Measurements from ENCODE around the gene RNF112.
"Not testable (repeated sequence)": the region's sequence is repeated elsewhere in the genome, so short reads cannot be mapped to it uniquely, and the experiment has no call there.

RNF112 gene

GRCh38 chr17:19457046-19457445, 46.0 kb downstream of the RNF112 start:
- no peak for TF ChIP-seq CTCF (IDR thresholded peaks at IDR 0.05; ENCODE audit: insufficient read depth, low read depth, low read length, missing control alignments)
- no peak overlapping the region for H3K4me3 ChIP-seq (ENCODE audit: low read depth, low read length)
- DNase-seq (ENCODE audit: low read depth) = no peak

- no peak overlapping the region for H3K4me3 ChIP-seq (ENCODE audit: low read depth, low read length)
- TF ChIP-seq CTCF (IDR thresholded peaks at IDR 0.05; ENCODE audit: insufficient read depth, low read depth, low read length, missing control alignments) = no peak
- DNase-seq (ENCODE audit: low read depth) = no peak
Measured at GRCh38 chr17:19457830-19458271, 46.8 kb downstream of the RNF112 start.

DNA sequence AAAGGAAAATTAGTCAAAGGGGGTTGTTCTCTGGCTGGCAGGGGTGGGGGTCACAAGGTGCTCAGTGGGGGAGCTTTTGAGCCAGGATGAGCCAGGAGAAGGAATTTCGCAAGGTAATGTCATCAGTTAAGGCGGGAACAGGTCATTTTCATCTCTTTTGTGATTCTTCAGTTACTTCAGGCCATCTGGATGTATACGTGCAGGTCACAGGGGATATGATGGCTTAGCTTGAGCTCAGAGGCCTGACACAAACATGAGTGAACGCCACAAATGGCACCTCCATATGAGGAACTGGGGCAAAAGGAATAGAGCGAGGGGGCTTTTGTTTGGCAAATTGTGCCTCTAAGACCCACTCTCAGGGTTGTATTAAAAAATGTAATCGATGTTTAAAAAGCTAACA, 47.4 kb downstream of the RNF112 start:
- not testable (repeated sequence) for H3K4me3 ChIP-seq (ENCODE audit: low read depth, low read length); DNase-seq (ENCODE audit: low read depth)

DNA sequence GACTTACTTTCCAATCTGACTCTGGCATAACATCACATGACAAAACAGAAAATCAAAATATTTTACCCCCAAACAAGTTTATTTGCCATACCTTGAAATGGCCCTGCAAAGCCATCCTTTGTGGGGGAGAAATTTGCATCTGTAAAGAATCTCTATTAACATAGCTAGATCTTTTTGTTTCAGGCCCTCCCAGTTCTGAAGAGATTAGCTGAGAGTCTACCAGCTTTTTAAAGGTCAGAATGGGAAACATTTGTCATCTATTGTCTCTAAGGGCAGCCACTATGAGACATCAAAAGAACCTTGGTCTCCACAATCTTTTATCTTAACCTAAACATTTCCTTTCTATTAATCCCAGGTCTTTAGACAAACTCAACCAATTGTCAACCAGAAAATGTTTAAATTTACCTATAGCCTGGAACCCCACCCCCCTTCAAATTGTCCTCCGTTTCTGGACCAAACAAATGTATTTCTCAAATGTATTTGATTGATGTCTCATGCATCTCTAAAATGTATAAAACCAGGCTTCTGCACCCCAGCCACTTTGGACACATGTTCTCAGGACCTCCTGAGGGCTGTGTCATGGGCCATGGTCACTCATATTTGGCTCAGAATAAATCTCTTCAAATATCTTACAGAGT, 48.1 kb downstream of the RNF112 start:
- H3K4me3 ChIP-seq (ENCODE audit: low read depth, low read length); DNase-seq (ENCODE audit: low read depth): not testable (repeated sequence)

DNA sequence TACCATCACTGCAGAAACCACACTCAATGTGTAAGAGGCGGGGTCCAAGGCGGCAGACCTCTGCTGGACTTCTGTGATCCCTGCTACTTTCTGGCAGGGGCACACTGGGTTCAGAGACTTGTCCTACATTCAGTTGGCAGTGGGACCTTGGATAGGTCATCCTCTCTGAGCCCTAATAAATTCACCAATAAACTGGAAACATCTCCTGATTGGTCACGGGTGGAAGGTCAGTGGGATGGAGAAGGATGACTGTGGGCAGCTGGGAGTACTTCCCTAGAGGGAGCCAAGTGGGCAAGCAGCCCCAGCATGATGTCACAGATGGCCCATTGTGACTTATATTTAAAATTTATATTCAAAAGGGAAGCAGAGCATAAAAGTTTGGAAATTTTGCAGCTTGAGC, 49.7 kb downstream of the RNF112 start:
- no peak overlapping the region for H3K4me3 ChIP-seq (ENCODE audit: low read depth, low read length)
- DNase-seq (ENCODE audit: low read depth) = no peak
- no peak for TF ChIP-seq CTCF (IDR thresholded peaks at IDR 0.05; ENCODE audit: insufficient read depth, low read depth, low read length, missing control alignments)

DNA sequence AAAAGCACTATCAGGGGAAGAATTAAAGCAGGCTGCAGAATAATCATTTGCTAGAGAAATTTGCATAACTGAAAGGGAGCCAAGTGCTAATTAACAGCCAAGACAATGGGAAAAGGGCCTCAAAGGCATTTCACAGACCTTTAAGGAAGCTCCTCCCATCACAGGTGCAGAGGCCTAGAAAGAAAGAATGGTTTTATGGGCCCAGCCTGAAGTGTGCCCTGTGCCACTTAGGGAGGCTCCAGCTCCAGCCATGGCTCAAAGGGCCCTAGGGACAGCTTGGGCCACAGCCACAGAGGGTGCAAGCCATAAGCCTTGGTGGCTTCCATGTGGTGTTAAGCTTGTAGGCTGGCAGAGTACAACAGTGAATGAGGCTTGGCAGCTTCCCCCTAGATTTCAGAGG, 50.1 kb downstream of the RNF112 start:
- H3K4me3 ChIP-seq (ENCODE audit: low read depth, low read length) = no peak overlapping the region
- DNase-seq (ENCODE audit: low read depth) = no peak
- no peak for TF ChIP-seq CTCF (IDR thresholded peaks at IDR 0.05; ENCODE audit: insufficient read depth, low read depth, low read length, missing control alignments)

DNA sequence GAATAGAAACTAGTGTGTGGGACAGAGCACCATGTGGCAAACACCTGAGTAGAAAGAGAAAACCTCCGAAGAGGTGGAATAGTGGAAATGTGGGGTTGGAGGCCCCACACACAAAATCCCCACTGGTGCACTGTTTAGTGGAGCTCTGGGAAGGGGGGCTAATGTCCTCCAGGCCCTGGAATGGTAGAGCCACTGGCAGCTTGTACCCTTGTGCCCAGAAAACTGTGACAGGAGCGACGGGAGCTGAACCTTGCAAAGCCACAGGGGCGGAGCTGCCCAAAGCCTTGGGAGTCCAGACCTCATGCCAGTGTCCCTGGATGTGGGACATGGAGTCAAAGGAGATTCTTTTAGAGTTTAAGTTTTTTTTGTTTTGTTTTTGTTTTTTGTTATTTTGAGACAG, 50.6 kb downstream of the RNF112 start:
- no peak for TF ChIP-seq CTCF (IDR thresholded peaks at IDR 0.05; ENCODE audit: insufficient read depth, low read depth, low read length, missing control alignments)
- no peak overlapping the region for H3K4me3 ChIP-seq (ENCODE audit: low read depth, low read length)
- DNase-seq (ENCODE audit: low read depth) = no peak

DNA sequence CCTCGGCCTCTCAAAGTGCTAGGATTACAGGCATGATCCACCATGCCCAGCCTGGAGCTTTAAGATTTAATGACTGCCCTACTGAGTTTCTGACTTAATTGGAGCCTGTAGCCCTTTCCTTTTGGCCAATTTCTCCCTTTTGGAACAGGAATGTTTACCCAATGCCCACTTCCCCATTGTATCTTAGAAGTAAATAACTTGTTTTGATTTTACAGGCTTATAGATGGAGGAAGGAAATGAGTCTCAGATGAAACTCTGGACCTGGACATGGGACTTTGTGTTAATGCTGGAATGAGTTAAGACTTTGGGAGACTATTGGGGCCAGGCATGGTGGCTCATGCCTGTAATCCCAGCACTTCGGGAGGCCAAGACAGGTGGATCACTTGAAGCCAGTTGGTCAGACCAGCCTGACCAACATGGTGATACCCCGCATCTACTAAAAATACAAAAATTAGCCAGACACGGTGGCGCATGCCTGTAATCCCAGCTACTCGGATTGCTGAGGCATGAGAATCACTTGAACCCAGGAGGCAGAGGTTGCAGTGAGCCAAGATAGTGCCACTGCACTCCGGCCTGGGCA, 51.5 kb downstream of the RNF112 start:
- not testable (repeated sequence) for H3K4me3 ChIP-seq (ENCODE audit: low read depth, low read length); DNase-seq (ENCODE audit: low read depth)
